ENCODE measurements around the gene FCER2.

The FCER2 gene

GRCh38 chr19:7699417-7700401, 2.2 kb downstream of the FCER2 start:
- peak; percentile 67 to 76 for ATAC-seq

- ATAC-seq: no peak
Observed at GRCh38 chr19:7699003-7699402, 2.9 kb downstream of the FCER2 start.

GRCh38 chr19:7698583-7698982, 3.3 kb downstream of the FCER2 start:
- ATAC-seq: no peak

- no peak for ATAC-seq
Observed at GRCh38 chr19:7697721-7698287, 4.1 kb downstream of the FCER2 start.

- no peak for ATAC-seq
Observed at GRCh38 chr19:7694499-7694898, 7.4 kb downstream of the FCER2 start.

- peak; percentile 38 to 52 for ATAC-seq
Observed at GRCh38 chr19:7692417-7693088, 9.4 kb downstream of the FCER2 start.

GRCh38 chr19:7691497-7691896, 10.4 kb downstream of the FCER2 start:
- ATAC-seq: peak; percentile 27 to 50

- peak in 1 of 2 donors; percentile 24 for ATAC-seq
Observed at GRCh38 chr19:7690779-7691258, 11.1 kb downstream of the FCER2 start.

GRCh38 chr19:7689165-7689564, 12.8 kb downstream of the FCER2 start:
- no peak for ATAC-seq

GRCh38 chr19:7687177-7687576, 14.8 kb downstream of the FCER2 start:
- ATAC-seq: no peak

- ATAC-seq: no peak
Observed at GRCh38 chr19:7685546-7686445, 16.1 kb downstream of the FCER2 start.

- no peak for ATAC-seq
Observed at GRCh38 chr19:7682175-7682855, 19.6 kb downstream of the FCER2 start.

- peak; percentile 46 to 52 for ATAC-seq
Observed at GRCh38 chr19:7681340-7682174, 20.4 kb downstream of the FCER2 start.

- peak; percentile 28 to 36 for ATAC-seq
Observed at GRCh38 chr19:7680606-7681339, 21.2 kb downstream of the FCER2 start, which contains the start of gene TRAPPC5. TRAPPC5 (plus strand) TSS chr19:7680833; CDS start chr19:7682254, 1,421 bp downstream.

GRCh38 chr19:7679771-7680605, 21.9 kb downstream of the FCER2 start:
- ATAC-seq: no peak

- peak; percentile 71 to 76 for ATAC-seq
Observed at GRCh38 chr19:7678971-7679751, 22.8 kb downstream of the FCER2 start.

- no peak for ATAC-seq
Observed at GRCh38 chr19:7677669-7678311, 24.1 kb downstream of the FCER2 start.

Measured in activated CD4-positive, CD25-positive, alpha-beta regulatory T cell treated with anti-CD3 and anti-CD28 coated beads, Interleukin-2, amount 50 U/mL, for 24 hours (primary cell).